ENCODE data around the gene EPB41. TPM values are rescaled to one million over a fixed set of nuclear protein-coding genes. Genes with fewer than 3 reads are reported as not detected.

EPB41 gene
- total and polyA plus RNA-seq, 5 experiments from 2014 or later = 84.1 to 328 (median 99.9) TPM

GRCh38 chr1:28966617-28967016 lies 52.2 kb downstream of the EPB41 start:
- Mint-ChIP-seq H3K36me3 (peaks cover 0 to 5% (median 3%) of the 10 kb centered on the region in 3 donors), H3K4me3 (peak overlapping the region in 2 of 10 donors; percentile 8 to 11), H3K27ac (peak overlapping the region in 9 of 10 donors; percentile 0 to 81 (median 45)), H3K4me1 (peaks cover 27 to 72% (median 63%) of the 10 kb centered on the region in 4 donors), H3K9me3 (no peaks in the 10 kb centered on the region), H3K27me3 (no peaks in the 10 kb centered on the region)
- POLR2A ChIA-PET = no interaction called here
- no peak for ATAC-seq
- DNase-seq = no peak

GRCh38 chr1:28971980-28972771 lies 57.8 kb downstream of the EPB41 start:
- H3K4me3 Mint-ChIP-seq = peak overlapping the region in 6 of 10 donors; percentile 24 to 52 (median 34)
- H3K9me3 Mint-ChIP-seq = no peaks in the 10 kb centered on the region
- POLR2A ChIA-PET = no interaction called here
- no peak for ATAC-seq
- H3K4me1 Mint-ChIP-seq = peaks cover 22 to 75% (median 66%) of the 10 kb centered on the region in 4 donors
- no peaks in the 10 kb centered on the region for H3K27me3 Mint-ChIP-seq
- DNase-seq = no peak
- peaks cover 0 to 18% (median 9%) of the 10 kb centered on the region in 3 donors for H3K36me3 Mint-ChIP-seq
- peak overlapping the region in 5 of 10 donors; percentile 16 to 73 (median 58) for H3K27ac Mint-ChIP-seq

- Mint-ChIP-seq H3K36me3 (peaks cover 0 to 22% (median 9%) of the 10 kb centered on the region in 3 donors), H3K9me3 (no peaks in the 10 kb centered on the region), H3K27me3 (no peaks in the 10 kb centered on the region), H3K4me3 (no peak overlapping the region), H3K27ac (peak overlapping the region in 6 of 10 donors; percentile 17 to 83 (median 37)), H3K4me1 (peaks cover 29 to 84% (median 77%) of the 10 kb centered on the region in 4 donors)
- ATAC-seq (no peak), DNase-seq (no peak)
- POLR2A ChIA-PET = interaction anchor here (0.6 kb wide), 1 partner anchor 245 kb away, joined by 10 read pairs; no protein-coding TSS in a partner anchor
Measured at GRCh38 chr1:28973596-28974421, 59.4 kb downstream of the EPB41 start.

GRCh38 chr1:28974432-28974831 lies 60.1 kb downstream of the EPB41 start:
- Mint-ChIP-seq H3K27ac (peak overlapping the region in 3 of 10 donors; percentile 17 to 83 (median 18)), H3K36me3 (peaks cover 0 to 22% (median 9%) of the 10 kb centered on the region in 3 donors), H3K4me1 (peaks cover 32 to 90% (median 83%) of the 10 kb centered on the region in 4 donors), H3K4me3 (no peak overlapping the region), H3K27me3 (no peaks in the 10 kb centered on the region), H3K9me3 (no peaks in the 10 kb centered on the region)
- ATAC-seq (no peak), DNase-seq (no peak)
- POLR2A ChIA-PET = no interaction called here

- H3K27ac Mint-ChIP-seq = peak overlapping the region in 4 of 10 donors; percentile 24 to 74 (median 39)
- DNase-seq (no peak), ATAC-seq (no peak)
- H3K36me3 Mint-ChIP-seq = peaks cover 0 to 25% (median 6%) of the 10 kb centered on the region in 3 donors
- H3K27me3 Mint-ChIP-seq = no peaks in the 10 kb centered on the region
- H3K4me1 Mint-ChIP-seq = peaks cover 34 to 88% (median 87%) of the 10 kb centered on the region in 4 donors
- H3K9me3 Mint-ChIP-seq = no peaks in the 10 kb centered on the region
- no peak overlapping the region for H3K4me3 Mint-ChIP-seq
- POLR2A ChIA-PET = no interaction called here
Measured at GRCh38 chr1:28976248-28976647, 61.9 kb downstream of the EPB41 start.

- POLR2A ChIA-PET = interaction anchor here (1.0 kb wide), 1 partner anchor 99 kb away, joined by 7 read pairs; no protein-coding TSS in a partner anchor
- H3K36me3 Mint-ChIP-seq = peaks cover 0 to 10% (median 2%) of the 10 kb centered on the region in 3 donors
- H3K27me3 Mint-ChIP-seq = no peaks in the 10 kb centered on the region
- peak overlapping the region in 2 of 10 donors; percentile 49 to 58 for H3K27ac Mint-ChIP-seq
- peak overlapping the region in 2 of 10 donors; percentile 16 to 30 for H3K4me3 Mint-ChIP-seq
- no peaks in the 10 kb centered on the region for H3K9me3 Mint-ChIP-seq
- ATAC-seq (no peak), DNase-seq (no peak)
- peaks cover 29 to 84% (median 80%) of the 10 kb centered on the region in 4 donors for H3K4me1 Mint-ChIP-seq
Measured at GRCh38 chr1:28981210-28981609, 66.8 kb downstream of the EPB41 start.

- peaks cover 0 to 7% (median 2%) of the 10 kb centered on the region in 3 donors for H3K36me3 Mint-ChIP-seq
- H3K4me3 Mint-ChIP-seq = no peak overlapping the region
- peaks cover 31 to 82% (median 79%) of the 10 kb centered on the region in 4 donors for H3K4me1 Mint-ChIP-seq
- H3K9me3 Mint-ChIP-seq = no peaks in the 10 kb centered on the region
- POLR2A ChIA-PET = no interaction called here
- no peaks in the 10 kb centered on the region for H3K27me3 Mint-ChIP-seq
- DNase-seq (no peak), ATAC-seq (no peak)
- H3K27ac Mint-ChIP-seq = peak overlapping the region in 2 of 10 donors; percentile 8 to 13
Measured at GRCh38 chr1:28982198-28982597, 67.8 kb downstream of the EPB41 start.

- Mint-ChIP-seq H3K36me3 (peaks cover 4 to 14% (median 9%) of the 10 kb centered on the region in 3 donors), H3K27ac (peak overlapping the region in 4 of 10 donors; percentile 14 to 18 (median 18)), H3K4me3 (peak overlapping the region in 1 of 10 donors; percentile 46), H3K4me1 (peaks cover 32 to 79% (median 77%) of the 10 kb centered on the region in 4 donors), H3K9me3 (no peaks in the 10 kb centered on the region), H3K27me3 (no peaks in the 10 kb centered on the region)
- POLR2A ChIA-PET = no interaction called here
- ATAC-seq (no peak), DNase-seq (no peak)
Measured at GRCh38 chr1:28983091-28983490, 68.7 kb downstream of the EPB41 start.

GRCh38 chr1:28983509-28984310 lies 69.3 kb downstream of the EPB41 start:
- DNase-seq (peak in 5 of 10 donors; percentile 5 to 29 (median 13)), ATAC-seq (peak in 1 of 2 donors; percentile 61)
- Mint-ChIP-seq H3K4me3 (peak overlapping the region in 3 of 10 donors; percentile 17 to 46 (median 33)), H3K27ac (peak overlapping the region in 8 of 10 donors; percentile 2 to 78 (median 18)), H3K4me1 (peaks cover 27 to 72% (median 71%) of the 10 kb centered on the region in 4 donors), H3K36me3 (peaks cover 4 to 16% (median 9%) of the 10 kb centered on the region in 3 donors), H3K9me3 (no peaks in the 10 kb centered on the region), H3K27me3 (no peaks in the 10 kb centered on the region)
- POLR2A ChIA-PET = interaction anchor here (0.5 to 0.8 kb wide), 3 partner anchors 70 to 654 kb away, joined by 3 read pairs; no protein-coding TSS in a partner anchor

GRCh38 chr1:28984311-28984684 lies 69.9 kb downstream of the EPB41 start:
- POLR2A ChIA-PET = interaction anchor here (0.6 to 0.8 kb wide), 3 partner anchors 45 to 99 kb away, joined by 3 to 6 read pairs (median 3); no protein-coding TSS in a partner anchor
- H3K9me3 Mint-ChIP-seq = no peaks in the 10 kb centered on the region
- H3K27me3 Mint-ChIP-seq = no peaks in the 10 kb centered on the region
- H3K27ac Mint-ChIP-seq = peak overlapping the region in 3 of 10 donors; percentile 2 to 31 (median 18)
- peaks cover 25 to 71% (median 66%) of the 10 kb centered on the region in 4 donors for H3K4me1 Mint-ChIP-seq
- no peak for ATAC-seq
- peaks cover 4 to 22% (median 9%) of the 10 kb centered on the region in 3 donors for H3K36me3 Mint-ChIP-seq
- no peak for DNase-seq
- H3K4me3 Mint-ChIP-seq = no peak overlapping the region

GRCh38 chr1:28985427-28985826 lies 71.1 kb downstream of the EPB41 start:
- H3K27ac Mint-ChIP-seq = peak overlapping the region in 4 of 10 donors; percentile 1 to 82 (median 26)
- ATAC-seq = no peak
- POLR2A ChIA-PET = no interaction called here
- H3K27me3 Mint-ChIP-seq = no peaks in the 10 kb centered on the region
- H3K36me3 Mint-ChIP-seq = peaks cover 4 to 28% (median 9%) of the 10 kb centered on the region in 3 donors
- DNase-seq = no peak
- H3K4me1 Mint-ChIP-seq = peaks cover 26 to 70% (median 58%) of the 10 kb centered on the region in 4 donors
- peak overlapping the region in 2 of 10 donors; percentile 39 to 48 for H3K4me3 Mint-ChIP-seq
- no peaks in the 10 kb centered on the region for H3K9me3 Mint-ChIP-seq

All from naive thymus-derived CD8-positive, alpha-beta T cell (primary cell).